Tibial artery (tissue), 4 donors: ENCODE data around the gene OXGR1.

ENCODE experiments used
- DNase-seq, 2 donors: peaks; one replicate each; pipeline ENCODE4 v3.0.0-alpha.2; 2019
- H3K27ac ChIP-seq, 2 donors: fragments of 200-600 bp; sonication (generic) in 1 of 2; 1 replicate in 1 of 2; 2 replicates in 1 of 2; pipeline ENCODE4 v1.5.1; 2018 to 2019; ENCODE audit warnings: mild to moderate bottlenecking in 1 of 2
- H3K27me3 ChIP-seq, 2 donors: fragments of 200-600 bp; sonication (generic) in 1 of 2; one replicate each; pipeline versions ENCODE4 v1.5.1 to v1.6.0; 2016 to 2019
- H3K36me3 ChIP-seq, 3 donors: fragments of 200-600 bp; sonication (generic) in 2 of 3; one replicate each; pipeline ENCODE4 v1.5.1; 2016 to 2019; ENCODE audit warnings: mild to moderate bottlenecking in 2 of 3
- H3K4me1 ChIP-seq, 4 donors: fragments of 200-600 bp; sonication (generic) in 2 of 4; 1 replicate in 3 of 4; 2 replicates in 1 of 4; pipeline ENCODE4 v1.5.1; 2016 to 2019
- H3K4me3 ChIP-seq, 2 donors: fragments of 200-600 bp; sonication (generic) in 1 of 2; 1 replicate in 1 of 2; 2 replicates in 1 of 2; pipeline ENCODE4 v1.5.1; 2018 to 2019; ENCODE audit warnings: mild to moderate bottlenecking in 2 of 2
- H3K9me3 ChIP-seq, 3 donors: fragments of 200-600 bp; sonication (generic) in 1 of 3; one replicate each; pipeline ENCODE4 v1.5.1; 2016 to 2019
- CTCF ChIP-seq, 2 experiments: fragments of 200-600 bp in 1 of 2; fragments of 450-650 bp in 1 of 2; IDR thresholded peaks; one replicate each; pipeline ENCODE4 v1.5.1; 2017 to 2019; ENCODE audit warnings: antibody characterized with exemption in 2 of 2, mild to moderate bottlenecking in 1 of 2, moderate library complexity in 1 of 2
- intact Hi-C: fragments of 100-400 bp; cut with DNase I; formaldehyde crosslinking; loops from one replicate; pipeline ENCODE4 v1.15.0; 2023; ENCODE audit warnings: low total_unique reads

Gene OXGR1

GRCh38 chr13:96996886-96997285, 2.6 kb upstream of the OXGR1 start:
- H3K36me3 ChIP-seq: no peaks in the 10 kb centered on the region
- H3K27me3 ChIP-seq: peaks cover 0 to 22% of the 10 kb centered on the region in 2 donors
- peaks cover 0 to 17% (median 10%) of the 10 kb centered on the region in 4 donors for H3K4me1 ChIP-seq
- DNase-seq: no peak
- no peaks in the 10 kb centered on the region for H3K9me3 ChIP-seq
- TF ChIP-seq CTCF (IDR thresholded peaks at IDR 0.05): no peak
- intact Hi-C loops: no loop called here
- no peak overlapping the region for H3K4me3 ChIP-seq
- no peak overlapping the region for H3K27ac ChIP-seq

GRCh38 chr13:96996107-96996506, 1.8 kb upstream of the OXGR1 start:
- peaks cover 0 to 22% of the 10 kb centered on the region in 2 donors for H3K27me3 ChIP-seq

GRCh38 chr13:96994858-96995243, 575 bp upstream of the OXGR1 start:
- Histone ChIP-seq H3K9me3 (no peaks in the 10 kb centered on the region), H3K27ac (no peak overlapping the region), H3K27me3 (peaks cover 0 to 22% of the 10 kb centered on the region in 2 donors), H3K4me3 (peak overlapping the region in 1 of 2 donors; percentile 53), H3K36me3 (no peaks in the 10 kb centered on the region), H3K4me1 (peaks cover 0 to 17% (median 10%) of the 10 kb centered on the region in 4 donors)
- DNase-seq: no peak
- no peak for TF ChIP-seq CTCF (IDR thresholded peaks at IDR 0.05)
- intact Hi-C loops: no loop called here

More at GRCh38 chr13:96996107-96996506, 1.8 kb upstream of the OXGR1 start:
- Histone ChIP-seq H3K36me3 (no peaks in the 10 kb centered on the region), H3K9me3 (no peaks in the 10 kb centered on the region), H3K4me3 (no peak overlapping the region), H3K27ac (no peak overlapping the region), H3K4me1 (peaks cover 0 to 17% (median 10%) of the 10 kb centered on the region in 4 donors)
- DNase-seq: no peak
- intact Hi-C loops: no loop called here
- TF ChIP-seq CTCF (IDR thresholded peaks at IDR 0.05): no peak

- DNase-seq: no peak
- Histone ChIP-seq H3K27ac (no peak overlapping the region), H3K36me3 (no peaks in the 10 kb centered on the region), H3K27me3 (peaks cover 0 to 22% of the 10 kb centered on the region in 2 donors), H3K4me1 (peaks cover 0 to 17% (median 10%) of the 10 kb centered on the region in 4 donors), H3K9me3 (no peaks in the 10 kb centered on the region), H3K4me3 (peak overlapping the region; percentile 38 to 53)
- TF ChIP-seq CTCF (IDR thresholded peaks at IDR 0.05): no peak
- intact Hi-C loops: no loop called here
Observed at GRCh38 chr13:96993634-96994016, 651 bp downstream of the OXGR1 start.

- intact Hi-C loops: no loop called here
- no peak for DNase-seq
- Histone ChIP-seq H3K36me3 (no peaks in the 10 kb centered on the region), H3K27me3 (peaks cover 0 to 22% of the 10 kb centered on the region in 2 donors), H3K9me3 (no peaks in the 10 kb centered on the region), H3K27ac (no peak overlapping the region), H3K4me1 (peaks cover 0 to 17% (median 10%) of the 10 kb centered on the region in 4 donors), H3K4me3 (no peak overlapping the region)
- no peak for TF ChIP-seq CTCF (IDR thresholded peaks at IDR 0.05)
Observed at GRCh38 chr13:96992633-96993032, 1.6 kb downstream of the OXGR1 start.

GRCh38 chr13:96991072-96991471, 3.2 kb downstream of the OXGR1 start:
- Histone ChIP-seq H3K36me3 (no peaks in the 10 kb centered on the region), H3K27ac (no peak overlapping the region), H3K4me3 (no peak overlapping the region), H3K9me3 (no peaks in the 10 kb centered on the region), H3K27me3 (peaks cover 0 to 22% of the 10 kb centered on the region in 2 donors), H3K4me1 (peaks cover 0 to 17% (median 10%) of the 10 kb centered on the region in 4 donors)
- no peak for TF ChIP-seq CTCF (IDR thresholded peaks at IDR 0.05)
- DNase-seq: no peak
- intact Hi-C loops: no loop called here
